Measurements from ENCODE around the gene METTL25B. TPM values are rescaled to one million over a fixed set of nuclear protein-coding genes. Genes with fewer than 3 reads are reported as not detected.

METTL25B gene
- total RNA-seq, 1 donor from 2014 or later: 7.9 TPM

DNA sequence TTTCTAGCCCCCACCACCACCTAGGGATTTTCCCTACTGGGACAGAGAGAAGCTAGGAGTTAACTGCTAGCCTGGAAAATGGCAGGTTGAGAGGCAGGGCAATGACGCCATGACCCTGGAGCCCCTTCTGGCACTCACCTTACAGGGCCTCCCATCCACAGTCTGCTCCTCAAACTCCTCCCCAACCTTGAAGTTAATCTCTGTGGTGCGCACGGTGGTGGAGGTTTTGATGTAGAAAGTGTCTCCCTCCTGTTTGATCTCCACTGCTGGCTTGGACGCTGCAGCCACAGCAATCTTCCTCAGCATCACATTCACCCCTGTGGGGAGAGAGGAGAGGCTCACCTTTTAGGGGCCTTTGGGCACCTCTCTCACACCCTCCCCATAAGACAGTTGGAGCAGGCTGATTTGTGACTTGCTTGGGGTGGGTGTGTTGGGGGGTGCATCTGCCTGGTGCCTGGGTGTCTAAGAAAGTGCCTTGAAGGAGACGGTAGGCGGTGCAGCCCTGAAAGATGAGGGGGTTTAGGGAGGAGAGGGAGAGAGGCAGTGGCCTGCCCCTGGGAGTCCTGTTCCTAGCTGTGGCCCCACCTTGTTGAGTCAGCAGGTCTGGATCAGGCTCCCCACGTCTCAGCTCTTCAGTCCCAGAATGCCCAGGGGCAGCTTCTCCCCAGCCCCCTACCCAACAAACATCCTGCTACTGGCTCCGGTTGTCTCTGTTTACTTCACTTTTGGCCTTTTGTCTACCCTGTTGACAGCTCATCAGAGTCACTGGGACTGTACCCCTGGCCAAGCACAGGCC is 27.3 kb upstream of the METTL25B start:
- DNase-seq (ENCODE audit: low read depth, low spot score): no peak

DNA sequence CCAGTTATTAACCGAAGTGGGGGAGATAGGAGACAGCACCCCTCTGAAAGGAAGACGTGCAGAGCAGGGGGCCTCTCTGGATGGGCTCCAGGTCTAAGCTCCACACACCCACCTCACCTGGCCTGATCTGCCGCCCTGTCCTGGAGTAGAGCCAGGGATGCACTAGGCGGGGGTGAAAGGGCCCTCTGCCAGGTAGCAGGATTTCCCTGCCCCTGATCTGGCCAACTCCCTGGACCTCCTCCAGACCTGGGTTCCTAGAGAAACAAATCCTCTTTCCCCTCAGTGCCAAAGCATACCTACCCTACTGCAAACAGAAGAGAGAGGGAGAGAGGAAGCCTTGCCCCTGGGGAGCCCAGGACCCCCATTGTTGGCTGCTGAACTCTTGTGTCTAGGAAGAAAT is 24.9 kb upstream of the METTL25B start:
- no peak for DNase-seq (ENCODE audit: low read depth, low spot score)

DNA sequence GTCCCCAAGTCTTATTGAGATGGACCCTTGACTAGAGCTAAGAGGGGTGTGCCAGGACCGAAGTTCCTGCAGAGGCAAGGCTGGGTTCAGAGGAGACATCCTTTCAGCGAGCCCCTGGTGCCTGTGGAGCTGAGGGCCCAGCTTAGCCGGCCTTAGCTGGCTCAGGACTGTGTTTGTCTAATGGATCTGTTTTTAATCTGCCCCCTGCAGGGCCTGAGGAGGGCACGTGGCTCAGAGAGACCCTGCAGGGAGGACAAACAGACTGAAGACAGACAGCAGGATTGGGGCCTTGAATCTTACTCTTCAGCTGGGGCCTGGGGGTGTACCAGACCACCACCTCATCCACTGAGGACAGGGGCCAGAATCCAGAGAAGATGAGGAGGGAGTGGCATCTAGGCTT is 24.5 kb upstream of the METTL25B start:
- no peak for DNase-seq (ENCODE audit: low read depth, low spot score)

DNA sequence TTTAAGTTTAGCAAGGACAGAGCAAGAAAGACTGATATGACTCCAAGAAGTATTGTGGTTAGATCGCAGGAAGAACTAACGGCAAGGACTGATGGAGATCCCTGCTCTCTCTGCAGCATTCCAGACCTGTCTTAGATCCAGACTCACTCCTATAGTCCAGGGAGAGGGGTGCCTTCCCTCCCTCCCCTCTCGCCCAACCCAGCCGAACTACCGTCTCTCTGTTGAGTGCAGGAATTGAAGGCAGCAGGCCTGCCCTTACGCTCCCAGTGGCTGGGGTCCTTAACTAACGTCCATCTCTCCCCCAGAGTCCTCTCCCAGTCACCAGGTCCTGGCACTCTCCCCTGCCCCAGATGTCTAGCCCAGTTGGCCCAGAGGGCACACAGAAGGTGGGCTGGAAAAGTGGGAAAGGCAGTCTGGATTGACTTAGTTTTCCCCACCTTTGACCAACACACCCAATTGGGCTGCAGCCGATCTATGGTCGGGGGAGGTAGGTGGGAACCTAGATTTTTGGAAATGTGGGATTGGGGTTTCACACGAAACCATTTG is 24.0 kb upstream of the METTL25B start:
- no peak for DNase-seq (ENCODE audit: low read depth, low spot score)

DNA sequence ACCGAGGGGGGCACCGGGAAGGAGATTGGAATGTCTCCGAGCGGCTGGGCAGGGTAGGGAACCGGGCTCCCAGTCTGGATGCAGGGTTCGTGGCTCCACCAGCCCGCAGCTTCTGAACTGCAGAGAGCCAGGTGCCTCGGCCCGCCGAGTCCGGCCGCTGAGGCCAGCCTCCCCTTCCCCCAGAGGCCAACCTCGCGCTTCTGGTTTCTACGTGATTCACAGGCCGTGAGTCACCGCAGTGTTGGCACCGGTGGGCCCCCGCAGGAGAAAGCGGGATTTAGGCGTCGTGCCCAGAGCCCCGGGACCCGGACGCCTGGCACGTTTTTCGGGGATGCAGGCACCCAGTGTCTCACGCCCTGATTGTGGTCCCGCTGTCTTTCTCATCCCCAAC is 23.3 kb upstream of the METTL25B start:
- no peak for DNase-seq (ENCODE audit: low read depth, low spot score)

DNA sequence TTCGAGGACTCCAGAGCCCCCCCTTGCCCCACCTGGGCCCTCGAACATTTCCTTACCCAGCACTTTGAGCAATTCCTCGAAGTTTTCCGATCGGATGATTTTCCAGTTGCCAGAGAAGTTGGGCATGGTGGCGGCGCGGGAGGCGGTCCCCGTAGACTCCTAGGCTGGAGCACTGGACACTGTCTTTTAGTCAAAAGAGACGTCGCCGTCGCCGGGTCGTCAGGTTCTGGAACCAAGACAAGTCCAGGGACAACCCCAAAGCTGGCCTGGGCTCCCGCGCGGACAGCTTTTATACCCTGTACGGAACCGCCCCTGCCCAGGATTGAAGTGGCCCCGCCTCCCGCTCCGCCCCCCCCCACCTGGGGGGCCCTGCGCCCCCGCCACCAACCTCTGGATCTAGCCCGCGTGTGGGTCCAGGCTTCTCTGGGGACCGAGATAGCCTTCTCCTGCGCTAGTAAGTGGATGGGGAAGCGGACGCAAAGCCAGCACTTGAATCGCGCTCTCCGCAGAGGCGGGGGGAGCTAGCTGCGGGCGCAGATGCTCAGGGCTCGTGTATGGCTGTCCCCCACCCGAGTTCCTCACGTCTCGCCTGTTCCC is 22.9 kb upstream of the METTL25B start, which contains the start of gene CRABP2:
Gene CRABP2 (minus strand): TSS at position 263 of the 597 bp plus-strand sequence. CDS start 137 bp downstream, at position 126.
- no peak for DNase-seq (ENCODE audit: low read depth, low spot score)

DNA sequence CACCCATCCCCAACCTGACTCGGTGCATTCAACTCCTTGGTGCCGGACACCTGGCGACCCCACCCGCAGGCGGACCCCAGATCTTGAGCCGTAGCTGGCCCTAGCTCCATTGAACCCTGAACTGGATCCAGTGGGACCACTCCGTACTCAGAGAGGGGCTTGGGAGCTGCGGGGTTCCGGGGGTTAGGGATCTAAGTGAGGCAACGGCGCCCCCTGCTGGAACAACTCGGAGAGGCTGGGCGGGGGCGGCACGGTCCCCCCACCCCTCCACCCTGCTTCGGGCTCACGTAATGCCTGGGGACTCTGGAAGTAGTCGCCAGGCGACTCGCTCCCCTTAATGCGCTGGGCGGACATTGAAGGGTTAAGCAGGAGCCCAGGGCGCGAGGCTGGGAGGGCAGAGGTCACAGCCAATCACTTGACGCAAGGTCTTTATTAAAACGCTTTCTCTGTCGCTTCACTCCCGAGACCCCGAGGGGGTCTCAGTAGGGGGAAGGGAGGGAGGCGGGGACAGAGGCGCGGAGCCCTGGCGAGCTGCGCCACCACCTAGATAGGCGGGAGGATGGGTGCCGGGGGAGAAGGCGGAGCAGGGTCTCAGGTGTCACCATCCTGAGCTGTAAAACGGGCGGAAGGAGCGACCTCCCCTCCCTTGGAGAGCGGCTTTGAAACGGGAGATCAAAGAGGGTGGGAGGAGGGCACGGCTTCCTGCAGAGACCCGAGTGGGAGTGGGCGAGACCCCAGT is 22.2 kb upstream of the METTL25B start:
- DNase-seq (ENCODE audit: low read depth, low spot score): no peak

DNA sequence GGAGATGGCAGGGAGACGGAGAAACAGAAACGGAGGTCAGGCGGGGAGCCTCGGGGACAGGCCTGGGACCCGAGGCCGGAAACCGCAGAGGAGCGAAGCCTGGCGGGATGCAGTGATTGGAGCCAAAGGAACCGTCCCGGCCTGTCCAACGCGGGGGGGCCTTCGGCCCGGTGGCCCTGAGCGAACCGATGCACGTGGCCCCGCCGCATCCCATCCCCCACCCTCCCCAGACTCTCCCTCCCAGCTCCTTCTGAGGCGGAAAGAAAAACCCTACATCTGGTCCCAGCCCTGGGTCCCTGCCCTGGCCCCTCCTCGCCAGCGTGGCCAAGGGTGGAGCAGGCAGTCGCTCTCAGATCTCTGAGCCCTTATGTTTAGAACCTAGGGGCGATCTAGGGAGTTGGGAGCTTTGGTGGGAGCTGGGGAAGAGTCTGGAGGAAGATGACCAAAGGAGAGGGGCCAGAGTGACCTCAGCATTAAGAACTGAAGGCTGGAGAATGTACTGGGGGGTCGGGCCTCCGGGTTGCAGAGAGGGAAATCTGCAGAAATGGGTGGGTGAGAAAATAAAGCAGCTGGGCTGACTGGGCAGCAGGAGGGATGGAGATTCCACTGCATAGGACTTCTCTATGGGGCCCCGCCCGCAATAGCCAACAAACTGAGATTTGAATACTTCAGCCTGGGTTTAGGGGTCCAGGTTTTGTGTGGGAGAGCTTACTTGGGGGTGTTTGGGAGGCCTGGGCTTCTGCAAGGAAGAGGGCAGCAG is 21.4 kb upstream of the METTL25B start:
- no peak for DNase-seq (ENCODE audit: low read depth, low spot score)

DNA sequence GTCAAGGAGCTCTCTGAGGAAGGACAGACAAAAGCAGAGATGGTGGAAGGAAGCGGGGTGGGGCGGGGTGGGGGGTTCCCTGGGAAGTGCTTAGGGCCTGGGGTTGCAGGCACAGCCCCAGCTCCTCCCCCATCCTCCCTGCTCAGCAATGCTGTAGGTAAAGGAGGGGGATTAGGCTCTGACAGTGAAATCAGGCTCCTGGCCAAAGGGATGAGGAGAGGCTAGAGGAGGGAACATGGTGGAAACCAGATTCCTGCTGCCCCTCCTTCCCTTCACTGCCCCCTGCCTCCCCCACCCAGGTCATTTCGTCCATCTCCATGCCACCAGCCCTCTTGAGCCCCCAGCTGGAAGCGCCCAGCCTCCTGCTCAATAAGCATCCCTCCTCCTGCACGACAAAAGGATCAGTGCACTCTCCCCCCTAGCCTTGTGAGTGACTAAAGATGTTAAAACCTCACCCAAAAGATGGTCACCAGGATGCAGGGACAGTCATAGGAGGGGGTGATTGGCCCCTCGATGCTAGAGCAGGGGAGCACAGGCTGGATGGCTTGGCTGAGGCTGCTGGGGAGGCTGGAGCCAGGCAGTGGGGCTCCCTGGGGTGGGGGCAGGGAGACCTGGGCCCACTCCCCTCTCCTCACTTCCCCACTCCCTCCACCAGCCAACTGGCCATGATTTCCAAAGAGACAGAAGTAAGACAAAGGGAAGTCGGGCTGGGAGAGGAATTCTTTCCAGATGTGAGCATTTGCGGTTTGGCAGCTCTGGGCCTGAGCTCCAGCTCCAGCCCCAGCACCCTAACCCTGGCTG is 20.7 kb upstream of the METTL25B start:
- no peak for DNase-seq (ENCODE audit: low read depth, low spot score)

DNA sequence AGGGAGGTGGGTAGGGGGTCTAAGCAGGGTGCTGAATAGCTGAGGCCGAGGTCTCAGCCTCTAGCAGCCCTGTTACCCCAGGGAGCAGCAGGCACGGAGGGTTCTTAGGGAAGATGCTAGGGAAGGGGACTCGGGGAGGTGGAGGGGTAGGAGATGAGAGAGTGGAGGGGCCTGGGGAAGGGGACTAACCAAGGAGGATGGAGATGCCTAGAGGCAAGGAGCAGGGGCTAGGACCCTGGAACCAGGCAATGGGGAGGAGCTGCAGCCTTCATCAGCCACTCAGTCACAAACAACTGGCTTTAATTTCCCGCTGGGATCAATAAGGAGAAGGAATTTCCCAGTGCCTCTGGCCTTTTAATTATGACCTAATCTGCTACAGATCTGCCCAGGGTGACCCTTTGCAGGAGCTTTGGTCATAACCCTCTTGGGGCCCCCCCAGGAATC is 20.0 kb upstream of the METTL25B start:
- no peak for DNase-seq (ENCODE audit: low read depth, low spot score)

DNA sequence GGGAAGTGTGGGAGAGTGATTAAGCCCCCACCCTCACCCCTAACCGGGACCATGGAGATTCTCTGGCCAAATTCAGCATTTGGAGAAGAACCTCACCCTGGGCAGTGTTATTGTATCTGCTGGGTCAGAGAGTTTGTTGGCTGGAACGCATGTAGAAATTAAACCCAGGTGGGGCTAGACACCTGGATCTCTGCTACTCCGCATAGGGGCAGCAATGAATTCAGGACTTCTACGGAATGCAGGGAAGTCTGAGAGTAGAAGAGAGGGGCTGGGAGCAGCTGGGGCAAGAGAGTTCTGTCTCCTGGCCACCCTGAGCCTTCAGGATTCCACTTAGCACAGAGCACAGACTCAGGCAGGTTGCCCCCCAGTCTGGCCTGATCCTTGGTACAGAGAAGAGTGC is 19.2 kb upstream of the METTL25B start:
- DNase-seq (ENCODE audit: low read depth, low spot score): no peak

DNA sequence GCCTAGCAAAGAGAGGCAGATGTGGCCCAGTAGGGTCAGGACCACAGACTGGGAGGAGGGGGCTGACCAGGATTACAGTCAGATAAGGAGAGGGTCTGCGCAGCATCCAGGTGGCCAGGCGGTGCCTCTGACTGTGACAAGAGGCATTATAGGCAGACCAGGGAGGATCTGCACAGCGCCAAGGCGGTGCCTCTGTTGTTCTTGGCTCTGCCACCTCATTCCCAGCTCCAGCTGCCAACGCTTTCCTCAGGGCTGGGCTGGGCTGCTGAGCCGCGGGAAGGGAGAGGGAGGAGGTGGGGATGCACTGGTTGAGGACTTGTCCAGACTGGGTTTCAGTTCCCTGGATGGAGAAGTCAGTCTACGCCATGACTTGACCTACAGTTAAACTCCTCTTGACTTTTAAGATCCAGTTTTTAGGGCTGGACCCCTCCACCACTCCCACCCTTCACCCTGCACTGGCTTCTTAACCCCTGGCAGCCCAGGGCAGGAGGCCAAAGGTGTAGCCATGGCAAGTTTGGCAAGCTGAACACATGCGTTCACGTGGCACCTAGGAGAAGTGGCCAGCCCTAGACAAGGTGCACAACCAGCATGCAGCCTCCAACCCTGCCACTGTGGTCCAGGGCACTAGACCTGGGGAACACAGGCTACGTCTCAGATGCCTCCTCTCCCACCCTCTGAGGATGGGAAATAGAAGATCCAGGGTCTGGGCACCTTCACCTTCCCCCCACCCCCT is 18.3 kb upstream of the METTL25B start:
- no peak for DNase-seq (ENCODE audit: low read depth, low spot score)

DNA sequence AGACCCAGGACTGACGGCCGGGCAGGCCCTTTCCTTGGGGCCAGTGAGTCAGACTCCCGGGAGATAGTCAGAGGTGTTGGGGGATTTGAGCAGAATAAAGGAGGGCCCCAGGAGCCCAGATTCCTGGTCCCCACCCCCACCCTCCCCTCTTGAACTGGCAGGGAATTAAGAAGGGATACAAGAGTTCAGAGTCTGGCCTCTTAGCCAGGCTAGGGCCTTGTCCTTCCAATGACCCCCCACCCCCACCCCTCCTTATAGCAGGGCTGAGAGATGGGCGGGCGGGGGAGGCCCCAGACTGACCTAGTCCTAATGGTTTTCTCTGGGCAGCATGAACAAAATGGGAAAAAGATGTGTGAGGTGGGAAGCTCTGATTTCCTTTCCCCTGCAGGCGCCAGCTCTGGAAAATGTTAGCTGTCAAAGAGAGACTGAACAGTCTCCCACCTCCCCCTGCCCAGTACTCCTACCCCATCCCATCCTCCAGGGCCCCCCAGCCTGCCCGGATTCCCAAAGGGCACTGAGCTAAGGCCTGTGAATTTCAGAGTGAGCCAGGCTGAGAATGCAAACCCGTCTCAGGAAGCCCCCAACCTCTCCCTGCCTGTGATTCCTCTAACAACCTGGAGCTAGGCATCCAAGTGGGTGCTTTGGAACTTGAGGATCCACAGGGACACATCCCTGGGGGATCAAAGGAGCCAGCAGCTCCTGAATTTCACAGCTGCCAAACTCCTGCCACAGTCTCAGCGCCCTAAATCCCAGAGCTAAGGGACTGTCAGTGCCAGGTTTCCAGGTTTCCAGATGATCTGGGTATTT is 17.1 kb upstream of the METTL25B start:
- DNase-seq (ENCODE audit: low read depth, low spot score): no peak

DNA sequence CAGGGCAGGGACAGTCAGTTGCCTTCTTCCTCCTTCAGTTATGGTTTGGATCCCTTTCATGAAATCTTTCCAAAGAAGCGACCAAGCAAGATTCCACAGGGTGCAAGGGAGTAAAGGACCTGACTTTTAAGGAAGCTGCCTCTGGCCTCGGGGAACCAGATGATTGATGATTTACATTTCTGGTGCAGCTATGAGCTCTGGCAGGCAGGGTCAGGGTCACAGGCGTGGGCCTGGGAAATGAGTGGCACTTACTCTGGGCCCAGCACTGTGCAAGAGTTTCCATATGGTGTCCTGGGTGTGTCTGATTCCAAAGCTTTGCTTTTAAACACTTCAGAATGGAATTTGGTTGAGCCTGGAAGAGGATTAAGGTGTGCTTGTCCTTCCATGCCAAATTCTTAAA is 15.6 kb upstream of the METTL25B start:
- DNase-seq (ENCODE audit: low read depth, low spot score): no peak

DNA sequence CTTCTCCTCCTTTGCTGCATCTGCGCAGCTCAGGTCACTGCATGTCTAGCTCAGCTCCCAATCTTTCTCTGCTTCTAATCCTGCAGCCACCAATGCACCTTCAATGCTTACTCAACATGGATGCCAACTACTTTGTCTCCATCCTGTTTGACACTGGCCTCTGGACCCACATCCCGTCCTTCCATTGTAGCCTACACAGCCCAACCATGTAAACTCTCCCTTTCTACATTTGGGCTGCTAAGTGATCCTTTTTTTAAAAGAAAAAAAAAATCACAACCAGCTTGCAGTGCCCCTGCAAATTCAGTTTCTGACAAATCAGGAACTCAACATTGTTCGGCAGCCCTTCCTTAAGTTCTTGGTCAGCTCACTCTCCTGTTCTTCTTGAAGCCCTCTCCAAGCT is 13.4 kb upstream of the METTL25B start:
- DNase-seq (ENCODE audit: low read depth, low spot score): no peak

DNA sequence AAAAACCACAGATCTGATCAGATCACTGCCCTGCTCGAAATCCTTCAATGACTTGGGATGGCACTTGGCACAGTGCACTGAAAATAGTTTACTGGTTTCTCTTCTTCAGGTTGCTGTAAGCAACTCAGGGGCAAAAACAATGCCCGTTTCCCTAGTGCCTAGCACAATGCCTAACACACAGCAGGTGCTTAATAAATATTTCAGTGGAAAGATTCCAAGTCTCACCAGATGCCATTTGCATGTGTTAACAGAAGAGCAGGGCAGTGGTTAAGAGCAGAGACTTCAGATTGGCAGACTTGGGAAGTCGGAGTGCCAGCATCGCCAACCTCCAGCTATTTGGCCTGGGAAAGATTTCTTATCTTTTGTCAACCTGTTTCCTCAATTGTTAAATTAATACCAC is 10.9 kb upstream of the METTL25B start:
- DNase-seq (ENCODE audit: low read depth, low spot score): no peak

DNA sequence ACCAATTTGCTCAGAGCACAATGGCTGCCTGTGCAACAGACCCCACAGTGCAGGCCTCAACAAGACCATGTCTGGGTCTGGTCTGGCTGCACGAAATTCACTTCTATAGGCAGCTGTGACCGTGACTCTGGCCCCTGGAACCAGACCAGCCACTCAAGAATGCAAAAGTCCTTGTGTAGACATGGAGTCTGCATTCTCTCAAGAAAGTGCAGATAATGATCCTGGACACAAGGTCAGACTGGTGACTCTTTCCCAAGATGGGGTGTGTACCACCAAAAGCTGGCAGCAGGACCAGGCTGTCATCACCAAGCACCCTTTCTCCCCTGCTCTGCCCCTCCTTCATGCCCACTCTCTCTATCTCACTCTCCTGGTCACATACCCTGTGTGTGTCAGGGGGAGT is 7.1 kb upstream of the METTL25B start:
- DNase-seq (ENCODE audit: low read depth, low spot score): no peak

DNA sequence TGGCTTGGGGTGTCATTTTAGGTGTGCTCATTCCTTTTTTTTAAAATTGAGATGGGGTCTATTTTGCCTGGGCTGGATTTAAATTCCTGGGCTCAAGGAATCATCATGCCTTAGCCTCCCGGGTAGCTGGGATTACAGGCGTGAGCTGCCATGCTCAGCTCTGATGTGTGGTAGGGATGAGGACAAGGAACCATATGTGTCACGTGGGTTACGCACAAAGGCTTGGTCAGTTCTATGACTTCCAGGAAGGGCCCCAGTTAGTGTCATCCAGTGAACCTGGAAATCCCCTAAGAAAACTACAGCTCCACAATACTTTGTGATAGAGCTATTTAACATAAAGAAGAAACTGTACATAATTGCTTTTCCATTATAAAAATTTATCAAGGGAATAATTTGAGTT is 6.7 kb upstream of the METTL25B start:
- DNase-seq (ENCODE audit: low read depth, low spot score): no peak

DNA sequence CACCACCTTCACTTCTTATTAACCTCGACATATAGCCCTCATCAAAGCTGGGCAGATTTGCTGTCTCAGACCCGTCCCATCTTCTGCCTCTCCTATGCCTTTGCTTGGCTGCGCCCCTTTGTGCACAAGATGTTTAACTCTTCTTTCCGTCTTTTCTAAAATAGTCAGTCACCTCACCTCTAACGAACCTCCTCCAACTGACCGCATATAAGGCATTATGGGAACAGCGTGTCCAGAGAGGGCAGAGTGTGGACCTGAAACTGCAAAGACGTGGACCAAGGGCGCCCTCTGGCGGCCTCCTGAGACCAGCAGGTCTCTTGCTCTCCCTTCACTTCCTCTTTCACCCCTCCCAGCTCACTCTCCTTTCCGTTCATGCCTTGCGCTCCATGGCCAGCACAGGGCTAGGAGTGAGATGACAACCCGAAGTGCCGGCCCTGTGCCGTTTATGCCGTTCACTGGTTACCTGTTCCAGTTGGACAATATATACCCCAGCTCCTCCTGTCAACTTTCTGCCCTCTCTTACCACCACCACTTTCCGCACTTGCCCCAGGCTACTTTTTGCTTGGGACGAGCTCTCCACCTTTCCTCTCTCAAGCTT is 2.5 kb upstream of the METTL25B start:
- DNase-seq (ENCODE audit: low read depth, low spot score): peak; percentile 59

Measured in pulmonary artery endothelial cell (primary cell).